Measurements from ENCODE around the gene GRK6.

The GRK6 gene

GRCh38 chr5:177468685-177469628 is 42.5 kb downstream of the GRK6 start:
- TF ChIP-seq POLR2AphosphoS5 (IDR thresholded peaks at IDR 0.05; ENCODE audit: low read depth, low read length) (no peak), TAF1 (IDR thresholded peaks at IDR 0.05; ENCODE audit: borderline replicate concordance, insufficient read depth, low read length) (no peak), REST (IDR thresholded peaks at IDR 0.05; ENCODE audit: insufficient read depth in 1 of 2, low read depth in 2 of 2, low read length in 2 of 2) (no peak), SIN3A (IDR thresholded peaks at IDR 0.05; ENCODE audit: borderline replicate concordance, insufficient read depth, low read length) (no peak), FOXP2 (optimal IDR thresholded peaks at IDR 0.05; ENCODE audit: borderline replicate concordance, extremely low read depth, extremely low read length, insufficient read depth) (no peak)

DNA sequence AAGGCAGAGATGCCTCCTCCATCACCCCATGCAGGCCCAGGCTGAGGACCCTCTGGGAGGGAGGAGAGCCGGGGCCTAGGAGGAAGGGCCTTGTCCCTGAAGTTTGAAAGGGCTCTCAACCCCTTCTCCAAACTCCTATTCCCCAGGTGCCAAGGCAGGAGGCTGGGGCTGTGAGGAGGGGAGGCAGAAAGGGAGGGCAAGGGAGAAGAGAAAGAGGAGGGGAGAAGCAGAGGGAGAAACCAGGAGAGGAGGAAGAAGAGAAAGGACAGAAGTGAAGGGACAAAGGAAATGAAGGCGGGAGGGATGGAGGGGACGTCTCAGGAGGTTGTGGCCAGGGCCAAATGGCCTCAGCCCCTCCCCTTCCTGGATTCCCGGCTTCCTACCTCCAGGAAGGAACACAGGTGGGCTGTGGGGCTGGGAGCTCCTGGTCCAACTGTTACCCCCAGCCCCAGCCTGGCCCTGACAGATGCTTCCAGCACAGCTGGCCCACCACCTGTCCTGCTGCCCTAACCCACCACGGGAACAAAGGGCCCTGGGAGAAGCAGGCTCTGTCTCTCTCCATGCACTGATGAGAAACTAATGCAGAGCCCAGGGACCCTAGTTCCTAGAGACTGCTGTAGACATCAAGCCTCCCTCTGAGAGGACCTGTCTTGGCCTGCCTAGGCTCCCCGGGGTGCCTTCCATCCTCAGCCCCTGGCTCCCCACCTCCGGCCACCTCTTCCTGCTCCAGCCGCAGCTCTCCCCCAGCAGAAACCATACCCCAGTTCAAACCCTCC is 43.5 kb downstream of the GRK6 start:
- TF ChIP-seq SIN3A (IDR thresholded peaks at IDR 0.05; ENCODE audit: borderline replicate concordance, insufficient read depth, low read length) (no peak), POLR2AphosphoS5 (IDR thresholded peaks at IDR 0.05; ENCODE audit: low read depth, low read length) (no peak), TAF1 (IDR thresholded peaks at IDR 0.05; ENCODE audit: borderline replicate concordance, insufficient read depth, low read length) (no peak), FOXP2 (optimal IDR thresholded peaks at IDR 0.05; ENCODE audit: borderline replicate concordance, extremely low read depth, extremely low read length, insufficient read depth) (no peak), REST (IDR thresholded peaks at IDR 0.05; ENCODE audit: insufficient read depth in 1 of 2, low read depth in 2 of 2, low read length in 2 of 2) (no peak)

DNA sequence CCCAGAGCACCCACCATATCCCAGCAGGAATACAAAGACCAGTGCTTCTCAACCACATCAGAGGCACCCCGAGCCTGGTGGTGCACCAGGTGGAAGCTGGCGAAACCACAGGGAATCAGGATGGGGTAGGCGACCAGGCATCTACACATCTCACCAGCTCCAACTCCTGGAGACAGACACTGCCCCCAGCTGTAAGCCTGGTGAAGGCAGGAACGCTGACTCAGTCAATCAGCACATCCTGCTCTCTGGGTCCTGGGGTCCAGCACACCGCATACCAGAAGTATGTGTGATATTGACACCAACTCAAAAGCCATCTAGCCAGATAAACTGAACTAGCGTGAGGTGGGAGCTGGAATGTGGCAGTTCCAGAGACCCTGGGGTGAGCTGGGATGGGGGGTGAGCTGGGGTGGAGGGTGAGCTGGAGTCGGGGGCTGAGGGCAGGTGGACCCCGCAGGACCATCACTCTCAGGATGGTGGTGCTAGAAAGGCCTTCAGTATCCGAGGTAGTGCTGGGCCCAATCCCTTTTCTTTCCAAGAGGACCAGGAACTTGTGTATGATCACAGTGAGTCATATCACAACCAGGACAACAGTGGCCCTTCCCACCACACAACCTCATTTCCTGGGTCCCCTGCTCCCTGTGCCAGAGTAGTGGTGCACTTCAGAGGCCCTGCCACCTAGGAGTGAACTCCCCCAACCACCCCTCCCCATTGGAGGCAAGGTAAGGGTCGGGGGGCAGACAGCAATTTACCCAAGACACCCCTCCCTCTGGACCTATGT is 44.5 kb downstream of the GRK6 start:
- no peak for TF ChIP-seq POLR2AphosphoS5 (IDR thresholded peaks at IDR 0.05; ENCODE audit: low read depth, low read length)

- TF ChIP-seq TAF1 (IDR thresholded peaks at IDR 0.05; ENCODE audit: borderline replicate concordance, insufficient read depth, low read length) = no peak
Observed at GRCh38 chr5:177471610-177472356, 45.3 kb downstream of the GRK6 start.

DNA sequence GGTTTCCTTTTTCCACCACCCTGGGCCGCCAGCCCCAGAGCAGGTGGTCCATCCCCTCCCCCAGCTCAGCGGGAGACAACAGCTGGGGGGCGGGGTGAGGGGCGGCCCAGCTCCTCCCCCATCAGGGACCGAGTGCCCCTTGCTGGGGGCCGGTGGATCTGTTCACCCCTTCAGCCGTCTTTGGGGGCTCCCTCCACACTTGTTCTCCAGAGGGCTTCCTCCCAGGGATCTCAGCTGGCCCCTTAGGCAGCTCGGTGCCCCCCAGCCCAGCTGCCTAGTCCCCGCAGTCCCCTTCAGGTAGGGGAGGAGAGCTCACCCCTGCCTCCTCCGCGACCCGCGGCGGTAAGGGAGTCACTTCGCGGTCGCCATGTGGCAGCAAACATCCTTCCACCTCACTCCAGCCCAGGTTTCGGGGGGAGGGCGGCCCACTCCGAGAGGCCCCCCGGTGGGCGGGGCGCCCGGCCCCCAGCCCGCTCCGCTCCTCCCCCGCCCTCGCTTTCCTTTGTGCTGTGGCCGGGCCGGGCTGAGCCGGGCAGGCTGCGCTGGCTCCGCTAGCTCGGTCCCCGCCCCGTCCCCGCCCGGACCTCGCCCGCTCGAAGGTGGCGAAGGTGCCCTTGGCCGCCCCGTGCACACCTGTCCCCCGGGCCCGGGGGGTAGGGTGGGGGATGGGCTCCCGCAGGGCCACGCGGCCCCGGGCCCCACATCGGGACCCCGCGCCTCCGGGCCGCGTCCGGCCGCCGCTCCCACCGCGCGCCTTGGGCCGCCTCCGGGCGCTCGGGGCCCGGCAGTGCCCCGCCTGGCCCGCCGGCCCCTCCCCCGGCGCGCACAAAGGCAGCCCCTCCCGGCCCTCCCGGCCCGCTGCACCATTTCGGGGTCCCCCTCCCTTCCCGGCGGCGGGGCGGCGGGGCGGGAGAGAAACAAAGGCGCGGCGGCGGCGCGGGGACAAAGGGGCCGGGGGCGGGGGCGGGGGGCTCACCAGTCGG is 46.3 kb downstream of the GRK6 start:
- TF ChIP-seq FOXP2 (optimal IDR thresholded peaks at IDR 0.05; ENCODE audit: borderline replicate concordance, extremely low read depth, extremely low read length, insufficient read depth) (no peak), TAF1 (IDR thresholded peaks at IDR 0.05; ENCODE audit: borderline replicate concordance, insufficient read depth, low read length) (no peak), SIN3A (IDR thresholded peaks at IDR 0.05; ENCODE audit: borderline replicate concordance, insufficient read depth, low read length) (no peak), REST (IDR thresholded peaks at IDR 0.05; ENCODE audit: insufficient read depth in 1 of 2, low read depth in 2 of 2, low read length in 2 of 2) (no peak), POLR2AphosphoS5 (IDR thresholded peaks at IDR 0.05; ENCODE audit: low read depth, low read length) (no peak; the same call in 1 of the 2 replicates)
